ENCODE data around the gene AGBL3. TPM values are rescaled to one million over a fixed set of nuclear protein-coding genes. Genes with fewer than 3 reads are reported as not detected.
A peak's percentile ranks its signal among the peaks of the same experiment; 100 is the strongest.

AGBL3 gene
- total RNA-seq, 1 donor from 2014 or later = 0.58 TPM

GRCh38 chr7:134939136-134939535 is 47.2 kb upstream of the AGBL3 start:
- Histone ChIP-seq H4K20me1 (ENCODE audit: low read depth) (no peaks in the 10 kb centered on the region), H3K9ac (no peak overlapping the region), H2AFZ (replicated peaks) (no peak overlapping the region), H3K4me2 (no peak overlapping the region), H3K4me3 (no peak overlapping the region), H3F3A (ENCODE audit: low read depth) (no peaks in the 10 kb centered on the region), H3K4me1 (peaks cover 17% of the 10 kb centered on the region), H3K27ac (no peak overlapping the region), H3K9me3 (ENCODE audit: low read depth) (no peaks in the 10 kb centered on the region), H3K36me3 (no peaks in the 10 kb centered on the region), H3K27me3 (no peaks in the 10 kb centered on the region), H3K79me2 (ENCODE audit: low read depth) (no peaks in the 10 kb centered on the region)
- H3K9me3 Mint-ChIP-seq = no peaks in the 10 kb centered on the region
- DNase-seq (ENCODE audit: low spot score) = no peak
- peaks cover 12% of the 10 kb centered on the region for H3K36me3 Mint-ChIP-seq
- H3K27ac Mint-ChIP-seq = no peak overlapping the region
- peaks cover 2% of the 10 kb centered on the region for H3K27me3 Mint-ChIP-seq (ENCODE audit: insufficient read depth, low read depth)
- H3K4me3 Mint-ChIP-seq = no peak overlapping the region
- TF ChIP-seq EZH2 (IDR thresholded peaks at IDR 0.05) (no peak), EZH2phosphoT487 (IDR thresholded peaks at IDR 0.05) (no peak), CTCF (IDR thresholded peaks at IDR 0.05) (no peak)
- H3K4me1 Mint-ChIP-seq = peaks cover 22% of the 10 kb centered on the region

GRCh38 chr7:134940729-134941128 is 45.6 kb upstream of the AGBL3 start:
- no peak overlapping the region for H3K9ac ChIP-seq
- H3K4me3 ChIP-seq = no peak overlapping the region
- Mint-ChIP-seq H3K4me3 (no peak overlapping the region), H3K27me3 (ENCODE audit: insufficient read depth, low read depth) (peaks cover 2% of the 10 kb centered on the region), H3K27ac (no peak overlapping the region), H3K4me1 (peaks cover 19% of the 10 kb centered on the region), H3K36me3 (peaks cover 7% of the 10 kb centered on the region), H3K9me3 (no peaks in the 10 kb centered on the region)
- TF ChIP-seq EZH2 (IDR thresholded peaks at IDR 0.05) = no peak
- no peak for TF ChIP-seq EZH2phosphoT487 (IDR thresholded peaks at IDR 0.05)
- TF ChIP-seq CTCF (IDR thresholded peaks at IDR 0.05) = no peak
- DNase-seq (ENCODE audit: low spot score) = no peak
- H3K36me3 ChIP-seq = no peaks in the 10 kb centered on the region
- H3K27ac ChIP-seq = peak overlapping the region; percentile 7
- H2AFZ ChIP-seq (replicated peaks) = no peak overlapping the region
- H3K4me2 ChIP-seq = no peak overlapping the region
- no peaks in the 10 kb centered on the region for H3K27me3 ChIP-seq
- no peaks in the 10 kb centered on the region for H3F3A ChIP-seq (ENCODE audit: low read depth)
- H3K4me1 ChIP-seq = peaks cover 17% of the 10 kb centered on the region
- H4K20me1 ChIP-seq (ENCODE audit: low read depth) = no peaks in the 10 kb centered on the region
- H3K9me3 ChIP-seq (ENCODE audit: low read depth) = no peaks in the 10 kb centered on the region
- no peaks in the 10 kb centered on the region for H3K79me2 ChIP-seq (ENCODE audit: low read depth)

GRCh38 chr7:134941185-134941900 is 45.0 kb upstream of the AGBL3 start:
- no peak overlapping the region for H3K27ac Mint-ChIP-seq
- H3K4me3 Mint-ChIP-seq = no peak overlapping the region
- H3K4me1 Mint-ChIP-seq = peaks cover 19% of the 10 kb centered on the region
- no peaks in the 10 kb centered on the region for H3K36me3 ChIP-seq
- TF ChIP-seq CTCF (IDR thresholded peaks at IDR 0.05) (no peak), EZH2phosphoT487 (IDR thresholded peaks at IDR 0.05) (no peak), EZH2 (IDR thresholded peaks at IDR 0.05) (no peak)
- no peaks in the 10 kb centered on the region for H3K9me3 ChIP-seq (ENCODE audit: low read depth)
- H3F3A ChIP-seq (ENCODE audit: low read depth) = no peaks in the 10 kb centered on the region
- peak; percentile 31 for DNase-seq (ENCODE audit: low spot score)
- no peak overlapping the region for H3K4me3 ChIP-seq
- no peaks in the 10 kb centered on the region for H4K20me1 ChIP-seq (ENCODE audit: low read depth)
- no peaks in the 10 kb centered on the region for H3K79me2 ChIP-seq (ENCODE audit: low read depth)
- no peak overlapping the region for H3K4me2 ChIP-seq
- no peaks in the 10 kb centered on the region for H3K27me3 ChIP-seq
- no peak overlapping the region for H3K9ac ChIP-seq
- no peak overlapping the region for H2AFZ ChIP-seq (replicated peaks)
- H3K27me3 Mint-ChIP-seq (ENCODE audit: insufficient read depth, low read depth) = peaks cover 2% of the 10 kb centered on the region
- H3K4me1 ChIP-seq = peaks cover 17% of the 10 kb centered on the region
- H3K36me3 Mint-ChIP-seq = peaks cover 7% of the 10 kb centered on the region
- no peak overlapping the region for H3K27ac ChIP-seq
- no peaks in the 10 kb centered on the region for H3K9me3 Mint-ChIP-seq
